Heart left ventricle (tissue), 13 donors: ENCODE data around the gene COPS9.

Experiments
- POLR2A ChIP-seq, 2 donors: fragments of 450-650 bp; IDR thresholded peaks; one replicate each; pipeline ENCODE4 v1.6.1; 2017; ENCODE audit warnings: antibody characterized with exemption in 2 of 2, mild to moderate bottlenecking in 2 of 2, moderate library complexity in 2 of 2
- TF ChIP-seq, protein P1 (sequence below), 12 donors: fragments of 200-600 bp; sonication (generic) in 4 of 12; IDR thresholded peaks; one replicate each; pipeline versions ENCODE4 v1.5.0 to v1.8.0; 2018 to 2022; ENCODE audit warnings: antibody characterized with exemption in 12 of 12, mild to moderate bottlenecking in 5 of 12
- donor health status: ischemic (EF 13 %, LVEDD 7.1; RV severe dilation, severe dysfunction).
- donor health status: DM: no; HTN: yes; CAD: no.
- donor health status: DM: no; HTN: no; CAD: no.
- donor health status: ischemic (EF 25% LVEDD 6.9; RV normal size, moderate dysfunction).
- donor health status: ischemic (EF 25% LVEDD 5.7; RV mildly dilated, moderate dysfunction).
- donor health status: ischemic (EF 35%, LVEDD 5.7; RV mildly dilated, moderate dysfunction).
- donor health status: nonischemic (EF 11% LVEDD 7.7; RV severe dilation, severe dysfunction).
- donor health status: DM: yes; HTN: yes; CAD: no.
- donor health status: PGD.
- donor health status: ischemic (EF 29% LVEDD 5.4; RV normal size, mild dysfunction).
- donor health status: nonischemic (EF 23%, LVEDD 6.1; RV moderate dilation, normal function).

DNA sequence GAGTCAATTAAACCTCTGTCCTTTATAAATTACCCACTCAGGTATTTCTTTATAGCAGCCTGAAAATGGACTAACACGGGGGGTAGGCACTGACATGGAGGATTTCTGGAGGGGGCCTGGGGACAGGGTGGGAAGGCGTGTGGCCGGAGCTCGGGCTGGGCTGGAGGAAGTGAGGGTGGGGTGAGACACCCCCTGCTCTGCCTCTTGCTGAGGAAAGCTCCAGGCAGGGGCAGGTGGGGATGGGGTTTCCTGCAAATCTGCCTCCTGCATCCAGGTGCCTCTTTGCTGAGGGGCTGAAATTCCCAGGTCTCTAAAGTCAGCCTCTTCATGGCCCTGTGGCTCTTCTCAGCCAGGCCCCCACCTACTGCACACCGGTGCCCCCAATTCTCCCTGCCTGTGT, 30.1 kb upstream of the COPS9 start:
- TF ChIP-seq, protein P1, sequence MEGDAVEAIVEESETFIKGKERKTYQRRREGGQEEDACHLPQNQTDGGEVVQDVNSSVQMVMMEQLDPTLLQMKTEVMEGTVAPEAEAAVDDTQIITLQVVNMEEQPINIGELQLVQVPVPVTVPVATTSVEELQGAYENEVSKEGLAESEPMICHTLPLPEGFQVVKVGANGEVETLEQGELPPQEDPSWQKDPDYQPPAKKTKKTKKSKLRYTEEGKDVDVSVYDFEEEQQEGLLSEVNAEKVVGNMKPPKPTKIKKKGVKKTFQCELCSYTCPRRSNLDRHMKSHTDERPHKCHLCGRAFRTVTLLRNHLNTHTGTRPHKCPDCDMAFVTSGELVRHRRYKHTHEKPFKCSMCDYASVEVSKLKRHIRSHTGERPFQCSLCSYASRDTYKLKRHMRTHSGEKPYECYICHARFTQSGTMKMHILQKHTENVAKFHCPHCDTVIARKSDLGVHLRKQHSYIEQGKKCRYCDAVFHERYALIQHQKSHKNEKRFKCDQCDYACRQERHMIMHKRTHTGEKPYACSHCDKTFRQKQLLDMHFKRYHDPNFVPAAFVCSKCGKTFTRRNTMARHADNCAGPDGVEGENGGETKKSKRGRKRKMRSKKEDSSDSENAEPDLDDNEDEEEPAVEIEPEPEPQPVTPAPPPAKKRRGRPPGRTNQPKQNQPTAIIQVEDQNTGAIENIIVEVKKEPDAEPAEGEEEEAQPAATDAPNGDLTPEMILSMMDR (IDR thresholded peaks at IDR 0.05) = no peak
- TF ChIP-seq POLR2A (IDR thresholded peaks at IDR 0.05) = no peak
